H1 (cell line): Measurements from ENCODE around the gene DMGDH. TPM values are rescaled to one million over a fixed set of nuclear protein-coding genes. Genes with fewer than 3 reads are reported as not detected.

ENCODE experiments used
- CTCF ChIA-PET: fragments of 300-600 bp; sonication (Branson Sonifier 250); formaldehyde crosslinking; loops from one replicate; lab custom pipeline; 2021; ENCODE audit not compliant: partially characterized antibody; lab: Charles Lee
- POLR2A ChIA-PET: fragments of 300-600 bp; sonication (Branson Sonifier 250); formaldehyde crosslinking; loops from one replicate; lab custom pipeline; 2021; ENCODE audit warnings: inconsistent platforms; ENCODE audit not compliant: partially characterized antibody; lab: Charles Lee
- DNase-seq, 2 experiments: peaks; one replicate each; pipeline versions ENCODE4 v3.0.0 to v3.0.0-alpha.2; 2010 to 2022; ENCODE audit warnings: low spot score in 2 of 2, low read depth in 1 of 2, mixed read lengths in 1 of 2
- FAIRE-seq: peaks from 2 replicates; lab custom pipeline; 2011; peaks lifted over from hg19 to GRCh38; lab: Jason Lieb, UNC
- H2AFZ ChIP-seq: 2 replicates; pipeline ENCODE4 v1.8.1; 2012; ENCODE audit warnings: low read length, inconsistent platforms
- H2AK5ac ChIP-seq: 2 replicates; pipeline ENCODE4 v1.6.1; 2013; ENCODE audit warnings: low read depth, low read length
- H2BK120ac ChIP-seq: replicated peaks from 2 replicates; pipeline ENCODE3; 2013; ENCODE audit warnings: low read depth, low read length, inconsistent platforms
- H2BK12ac ChIP-seq: 2 replicates; pipeline ENCODE4 v1.6.1; 2013; ENCODE audit warnings: low read depth, low read length
- H2BK15ac ChIP-seq: 2 replicates; pipeline ENCODE4 v1.6.1; 2013; ENCODE audit warnings: low read length
- H2BK20ac ChIP-seq: 2 replicates; pipeline ENCODE4 v1.6.1; 2013; ENCODE audit warnings: low read length
- H2BK5ac ChIP-seq: 2 replicates; pipeline ENCODE4 v1.6.1; 2013; ENCODE audit warnings: low read depth, low read length
- H3K14ac ChIP-seq: 2 replicates; pipeline ENCODE4 v1.6.1; 2013; ENCODE audit warnings: inconsistent platforms; ENCODE audit not compliant: insufficient read length
- H3K18ac ChIP-seq: 2 replicates; pipeline ENCODE4 v1.6.1; 2013; ENCODE audit warnings: low read length; ENCODE audit errors: extremely low read depth
- H3K23ac ChIP-seq: 2 replicates; pipeline ENCODE4 v1.6.1; 2013; ENCODE audit warnings: inconsistent platforms; ENCODE audit not compliant: insufficient read length
- H3K23me2 ChIP-seq: 2 replicates; pipeline ENCODE4 v1.6.1; 2013; ENCODE audit warnings: low read depth, low read length
- H3K27ac ChIP-seq: 2 replicates; pipeline ENCODE4 v1.6.1; 2011; ENCODE audit warnings: low read depth, low read length, inconsistent platforms
- H3K27me3 ChIP-seq, 4 experiments: replicated peaks in 1 of 4; 1 replicate in 1 of 4; 2 replicates in 3 of 4; pipeline versions ENCODE4 v1.6.1 to v1.8.1; 2011 to 2013; ENCODE audit warnings: low read length in 3 of 4, mild to moderate bottlenecking in 3 of 4, inconsistent platforms in 2 of 4, mixed read lengths in 2 of 4, moderate library complexity in 1 of 4; ENCODE audit not compliant: control insufficient read depth in 3 of 4, insufficient read depth in 3 of 4; ENCODE audit errors: extremely low read depth in 1 of 4
- H3K36me3 ChIP-seq, 4 experiments: 2 replicates each; pipeline versions ENCODE4 v1.6.1 to v1.8.1; 2011 to 2013; ENCODE audit warnings: mild to moderate bottlenecking in 4 of 4, low read length in 3 of 4, moderate library complexity in 2 of 4, control low read depth in 1 of 4, inconsistent platforms in 1 of 4; ENCODE audit not compliant: insufficient read depth in 4 of 4, control insufficient read depth in 2 of 4
- H3K4ac ChIP-seq: replicated peaks from 2 replicates; pipeline ENCODE3; 2013; ENCODE audit warnings: low read length, low read depth, mixed read lengths, inconsistent platforms; ENCODE audit not compliant: insufficient read length
- H3K4me1 ChIP-seq, 4 experiments: replicated peaks in 1 of 4; 1 replicate in 1 of 4; 2 replicates in 3 of 4; pipeline versions ENCODE4 v1.6.1 to v1.8.1; 2011 to 2013; ENCODE audit warnings: low read length in 3 of 4, inconsistent platforms in 2 of 4, mixed read lengths in 1 of 4; ENCODE audit not compliant: insufficient read depth in 4 of 4, control insufficient read depth in 3 of 4
- H3K4me2 ChIP-seq, 2 experiments: 2 replicates each; pipeline versions ENCODE4 v1.6.1 to v1.8.1; 2011 to 2013; ENCODE audit warnings: low read depth in 2 of 2, low read length in 2 of 2, control low read depth in 1 of 2, inconsistent platforms in 1 of 2, mild to moderate bottlenecking in 1 of 2; ENCODE audit not compliant: insufficient read depth in 1 of 2
- H3K4me3 ChIP-seq, 4 experiments: fragments of 200-600, 300-600 bp in 1 of 4; sonication (generic), shearing (Covaris generic), sonication (Bioruptor Twin) in 1 of 4; 2 replicates each; pipeline versions ENCODE4 v1.5.1 to v1.8.1; 2011 to 2016; ENCODE audit warnings: low read length in 4 of 4, low read depth in 3 of 4, control low read depth in 2 of 4, inconsistent platforms in 2 of 4, mild to moderate bottlenecking in 2 of 4, mixed read lengths in 1 of 4, moderate library complexity in 1 of 4; ENCODE audit not compliant: insufficient read depth in 2 of 4; ENCODE audit errors: extremely low read depth in 1 of 4
- H3K56ac ChIP-seq: replicated peaks from 2 replicates; pipeline ENCODE3; 2013; ENCODE audit warnings: low read depth, mild to moderate bottlenecking, mixed read lengths, low read length, inconsistent platforms; ENCODE audit not compliant: insufficient read length
- H3K79me1 ChIP-seq: 2 replicates; pipeline ENCODE4 v1.6.1; 2013; ENCODE audit warnings: low read depth, low read length, control low read depth
- H3K79me2 ChIP-seq, 2 experiments: 2 replicates each; pipeline versions ENCODE4 v1.6.1 to v1.8.1; 2012 to 2013; ENCODE audit warnings: low read length in 2 of 2, mild to moderate bottlenecking in 2 of 2, inconsistent platforms in 1 of 2; ENCODE audit not compliant: insufficient read depth in 2 of 2, control insufficient read depth in 1 of 2
- H3K9ac ChIP-seq, 4 experiments: replicated peaks in 1 of 4; 1 replicate in 1 of 4; 2 replicates in 3 of 4; pipeline versions ENCODE4 v1.6.1 to v1.8.1; 2011 to 2013; ENCODE audit warnings: low read depth in 3 of 4, low read length in 3 of 4, control low read depth in 2 of 4, mild to moderate bottlenecking in 2 of 4, moderate library complexity in 2 of 4, inconsistent platforms in 1 of 4; ENCODE audit errors: extremely low read depth in 1 of 4
- H3K9me3 ChIP-seq, 2 experiments: 2 replicates each; pipeline versions ENCODE4 v1.6.1 to v1.8.1; 2012 to 2013; ENCODE audit warnings: mild to moderate bottlenecking in 2 of 2, moderate library complexity in 2 of 2, control low read depth in 1 of 2, inconsistent platforms in 1 of 2, low read depth in 1 of 2, low read length in 1 of 2, mixed read lengths in 1 of 2; ENCODE audit not compliant: insufficient read depth in 2 of 2
- H4K20me1 ChIP-seq, 2 experiments: replicated peaks in 1 of 2; 2 replicates each; pipeline versions ENCODE3 to v1.8.1; 2011 to 2013; ENCODE audit warnings: inconsistent platforms in 2 of 2, low read length in 2 of 2, mild to moderate bottlenecking in 1 of 2; ENCODE audit not compliant: insufficient read depth in 2 of 2, control insufficient read depth in 1 of 2
- H4K5ac ChIP-seq: 2 replicates; pipeline ENCODE4 v1.6.1; 2013; ENCODE audit warnings: low read length, low read depth, mixed read lengths, inconsistent platforms; ENCODE audit not compliant: insufficient read length
- H4K8ac ChIP-seq: 2 replicates; pipeline ENCODE4 v1.8.0; 2013; ENCODE audit warnings: mild to moderate bottlenecking, moderate library complexity, low read length, inconsistent platforms; ENCODE audit not compliant: insufficient read depth; ENCODE audit errors: extremely low read depth
- H4K91ac ChIP-seq: replicated peaks from 2 replicates; pipeline ENCODE3; 2013; ENCODE audit warnings: low read length, mixed read lengths, inconsistent platforms; ENCODE audit not compliant: insufficient read length
- RAD21 ChIP-seq, 2 experiments: IDR thresholded peaks in 1 of 2; conservative IDR thresholded peaks in 1 of 2; 2 replicates each; pipeline ENCODE4 v1.6.1; 2011; ENCODE audit warnings: low read depth in 2 of 2, low read length in 2 of 2, improper control_type of control experiment in 1 of 2, inconsistent platforms in 1 of 2, mild to moderate bottlenecking in 1 of 2, moderate library complexity in 1 of 2
- RNF2 ChIP-seq: fragments of 200-900, 300-1000 bp; sonication (generic); IDR thresholded peaks from 2 replicates; pipeline ENCODE4 v1.7.1; 2016; ENCODE audit warnings: borderline replicate concordance, low read depth, mild to moderate bottlenecking, antibody characterized with exemption, low read length; ENCODE audit not compliant: poor library complexity, severe bottlenecking; ENCODE audit errors: missing control alignments
- WGBS, 2 experiments: shearing (Covaris generic) in 1 of 2; methylation state at CpG; one replicate each; pipeline versions ENCODE4 v1.1.6 to v1.1.7; 2013 to 2015; ENCODE audit warnings: low lambda C conversion rate in 2 of 2, mixed read lengths in 2 of 2, inconsistent platforms in 1 of 2, low coverage in 1 of 2, missing lambda C conversion rate in 1 of 2; ENCODE audit not compliant: insufficient replicate concordance in 2 of 2, insufficient coverage in 1 of 2, insufficient read length in 1 of 2; ENCODE audit errors: extremely low coverage in 1 of 2, missing lambda C conversion rate in 1 of 2; 5-methylcytosine and 5-hydroxymethylcytosine counted together
- polyA plus RNA-seq, 7 experiments: library from polyadenylated mRNA; depleted of rRNA in 3 of 7; stranded (reverse) in 5 of 7; unstranded in 2 of 7; fragments of >200 nt in 5 of 7; fragments of 200-250 nt in 2 of 7; gene quantifications; 1 replicate in 5 of 7; 2 replicates in 1 of 7; 4 replicates in 1 of 7; pipeline versions ENCODE4 v1.2.1 to v1.2.3, GENCODE V29; 2011 to 2013; ENCODE audit warnings: missing spikeins in 2 of 7, mixed read lengths in 2 of 7
- total RNA-seq: library from RNA; stranded (reverse); fragmentation: NEBNext Ultra II Directional; extraction: Animal tissue kit (Norgen Biotek cat#: 25700); gene quantifications from 2 replicates; pipeline ENCODE4 v1.2.1, GENCODE V29; 2021

DMGDH gene
- total and polyA plus RNA-seq, 2 of the 8 experiments (the other 6 are each of a cell fraction or from before 2014, with no cell fraction given): 0.15 TPM; not detected in 1

DNA sequence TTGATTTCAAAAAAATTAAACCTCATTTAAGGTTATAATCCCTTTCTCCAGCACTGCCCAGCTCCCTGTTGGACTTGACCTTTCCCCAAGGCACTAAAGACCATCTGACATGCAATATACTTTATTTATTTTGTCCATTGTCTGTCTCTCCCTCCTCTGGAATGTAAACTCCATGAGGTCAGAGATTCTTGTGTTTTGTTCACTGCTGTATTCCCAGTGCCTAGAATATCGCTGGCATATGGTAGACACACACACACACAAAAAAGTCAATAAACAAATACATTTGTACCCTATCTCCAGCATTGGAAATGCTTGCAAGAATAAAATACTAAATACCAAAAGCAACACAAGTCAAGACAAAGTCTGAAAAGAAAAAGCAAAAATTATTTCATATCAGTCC, 67.1 kb downstream of the DMGDH start:
- Histone ChIP-seq H4K8ac (no peak overlapping the region), H3K4ac (no peak overlapping the region), H3K4me1 (no peaks in the 10 kb centered on the region), H2BK12ac (no peak overlapping the region), H2BK20ac (no peak overlapping the region), H3K27ac (no peak overlapping the region), H4K5ac (no peak overlapping the region), H2AFZ (no peak overlapping the region), H3K36me3 (no peaks in the 10 kb centered on the region), H3K9ac (no peak overlapping the region), H3K14ac (no peak overlapping the region), H2AK5ac (no peak overlapping the region), H4K20me1 (no peaks in the 10 kb centered on the region), H3K56ac (no peak overlapping the region), H4K91ac (no peak overlapping the region), H2BK120ac (no peak overlapping the region), H3K23ac (no peak overlapping the region), H3K4me2 (no peak overlapping the region), H3K18ac (no peak overlapping the region), H3K79me1 (no peaks in the 10 kb centered on the region), H3K4me3 (no peak overlapping the region), H3K23me2 (no peaks in the 10 kb centered on the region), H2BK5ac (no peak overlapping the region), H3K79me2 (no peaks in the 10 kb centered on the region), H2BK15ac (no peak overlapping the region), H3K27me3 (no peaks in the 10 kb centered on the region), H3K9me3 (no peaks in the 10 kb centered on the region)
- CTCF ChIA-PET: no interaction called here
- POLR2A ChIA-PET: no interaction called here
- no peak for DNase-seq
- 73% methylated on average over 1 of the region's 1 CpG; no CpG with 5 or more reads in 1 of the 2 experiments for WGBS, 2 experiments
- FAIRE-seq: no peak
- TF ChIP-seq RAD21 (IDR thresholded peaks at IDR 0.05 in 1 of 2, conservative IDR thresholded peaks at IDR 0.05 in 1 of 2; ENCODE audit: low read depth in 2 of 2, low read length in 2 of 2) (no peak), RNF2 (no peak)
